ENCODE results near the gene NALF2. TPM values are rescaled to one million over a fixed set of nuclear protein-coding genes. Genes with fewer than 3 reads are reported as not detected.

The NALF2 gene
- total RNA-seq, 1 experiment from 2014 or later = 4.7 TPM

DNA sequence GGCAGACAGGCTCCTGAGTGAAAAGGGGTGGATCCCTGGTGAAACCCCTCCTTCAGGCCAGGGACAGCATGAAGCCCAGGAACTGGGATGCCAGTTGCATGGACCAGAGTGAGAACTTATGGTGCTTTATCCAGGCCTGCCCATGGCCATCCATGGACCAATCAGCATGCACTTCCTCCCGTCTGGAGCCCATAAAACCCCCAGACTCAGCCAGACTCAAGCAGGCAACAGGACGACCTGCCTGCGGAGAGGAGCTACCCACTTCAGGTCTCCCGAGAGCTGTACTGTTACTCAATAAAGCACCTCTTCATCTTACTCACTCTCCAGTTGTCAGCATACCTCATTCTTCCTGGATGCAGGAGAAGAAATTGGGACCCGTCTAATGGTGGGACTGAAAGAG lies 42.9 kb downstream of the NALF2 start:
- ChIA-PET POLR2A (interaction anchor here (0.6 kb wide), 1 partner anchor 16 kb away, joined by 6 read pairs; no protein-coding TSS in a partner anchor), CTCF (interaction anchor here (0.6 to 2.3 kb wide), 3 partner anchors 104 to 720 kb away, joined by 3 to 9 read pairs (median 3); no protein-coding TSS in a partner anchor)
- Mint-ChIP-seq H3K27ac (ENCODE audit: low read depth, unreplicated experiment) (no peak overlapping the region), H3K36me3 (ENCODE audit: insufficient read depth, unreplicated experiment) (no peaks in the 10 kb centered on the region), H3K9me3 (ENCODE audit: unreplicated experiment) (peaks cover 25% of the 10 kb centered on the region), H3K27me3 (ENCODE audit: insufficient read depth, unreplicated experiment) (peaks cover 32% of the 10 kb centered on the region), H3K4me3 (ENCODE audit: unreplicated experiment) (no peak overlapping the region), H3K4me1 (ENCODE audit: insufficient read depth, unreplicated experiment) (no peaks in the 10 kb centered on the region)
- intact Hi-C loops (cut with micrococcal nuclease) = no loop called here
- TF ChIP-seq, protein P1, sequence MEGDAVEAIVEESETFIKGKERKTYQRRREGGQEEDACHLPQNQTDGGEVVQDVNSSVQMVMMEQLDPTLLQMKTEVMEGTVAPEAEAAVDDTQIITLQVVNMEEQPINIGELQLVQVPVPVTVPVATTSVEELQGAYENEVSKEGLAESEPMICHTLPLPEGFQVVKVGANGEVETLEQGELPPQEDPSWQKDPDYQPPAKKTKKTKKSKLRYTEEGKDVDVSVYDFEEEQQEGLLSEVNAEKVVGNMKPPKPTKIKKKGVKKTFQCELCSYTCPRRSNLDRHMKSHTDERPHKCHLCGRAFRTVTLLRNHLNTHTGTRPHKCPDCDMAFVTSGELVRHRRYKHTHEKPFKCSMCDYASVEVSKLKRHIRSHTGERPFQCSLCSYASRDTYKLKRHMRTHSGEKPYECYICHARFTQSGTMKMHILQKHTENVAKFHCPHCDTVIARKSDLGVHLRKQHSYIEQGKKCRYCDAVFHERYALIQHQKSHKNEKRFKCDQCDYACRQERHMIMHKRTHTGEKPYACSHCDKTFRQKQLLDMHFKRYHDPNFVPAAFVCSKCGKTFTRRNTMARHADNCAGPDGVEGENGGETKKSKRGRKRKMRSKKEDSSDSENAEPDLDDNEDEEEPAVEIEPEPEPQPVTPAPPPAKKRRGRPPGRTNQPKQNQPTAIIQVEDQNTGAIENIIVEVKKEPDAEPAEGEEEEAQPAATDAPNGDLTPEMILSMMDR (IDR thresholded peaks at IDR 0.05; ENCODE audit: unreplicated experiment) = no peak
- no peak for DNase-seq (ENCODE audit: unreplicated experiment)
- BruUV-seq (replicated peaks) = no TSS peak

DNA sequence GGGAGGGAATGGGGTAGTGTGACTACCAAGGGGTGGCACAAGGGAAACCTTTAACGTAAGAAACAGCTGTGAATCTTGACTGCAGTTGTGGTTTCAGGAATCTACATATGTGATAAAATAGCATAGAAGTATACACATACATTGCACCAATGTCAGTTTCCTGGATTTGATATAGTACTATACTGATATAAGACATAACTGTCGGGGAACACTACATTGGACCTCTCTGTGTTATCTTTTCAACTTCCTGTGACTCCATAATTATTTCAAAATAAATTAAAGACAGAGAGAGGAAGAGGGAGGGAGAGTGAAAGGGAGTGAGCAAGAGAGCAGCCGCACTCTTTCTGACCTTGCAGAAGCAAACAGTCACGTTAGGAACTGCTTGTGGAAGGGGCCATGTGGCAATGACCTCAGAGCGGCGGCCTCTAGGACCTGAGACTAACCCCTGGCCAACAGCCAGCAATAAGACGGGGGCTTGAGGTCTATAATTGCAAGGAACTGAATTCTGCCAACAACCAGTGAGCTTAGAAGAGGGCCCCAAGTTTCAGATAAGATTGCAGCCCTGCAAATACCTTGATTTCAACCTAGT lies 47.4 kb downstream of the NALF2 start:
- ChIA-PET CTCF (interaction anchor here (0.6 to 1.3 kb wide), 4 partner anchors 14 to 479 kb away, joined by 3 to 4 read pairs (median 3); no protein-coding TSS in a partner anchor), POLR2A (no interaction called here)
- Mint-ChIP-seq H3K4me3 (ENCODE audit: unreplicated experiment) (no peak overlapping the region), H3K9me3 (ENCODE audit: unreplicated experiment) (peaks cover 11% of the 10 kb centered on the region), H3K27ac (ENCODE audit: low read depth, unreplicated experiment) (no peak overlapping the region), H3K36me3 (ENCODE audit: insufficient read depth, unreplicated experiment) (no peaks in the 10 kb centered on the region), H3K4me1 (ENCODE audit: insufficient read depth, unreplicated experiment) (peaks cover 5% of the 10 kb centered on the region), H3K27me3 (ENCODE audit: insufficient read depth, unreplicated experiment) (peaks cover 50% of the 10 kb centered on the region)
- TF ChIP-seq, protein P1 (IDR thresholded peaks at IDR 0.05; ENCODE audit: unreplicated experiment) = no peak
- DNase-seq (ENCODE audit: unreplicated experiment) = no peak
- BruUV-seq (replicated peaks) = no TSS peak
- intact Hi-C loops (cut with micrococcal nuclease) = no loop called here

DNA sequence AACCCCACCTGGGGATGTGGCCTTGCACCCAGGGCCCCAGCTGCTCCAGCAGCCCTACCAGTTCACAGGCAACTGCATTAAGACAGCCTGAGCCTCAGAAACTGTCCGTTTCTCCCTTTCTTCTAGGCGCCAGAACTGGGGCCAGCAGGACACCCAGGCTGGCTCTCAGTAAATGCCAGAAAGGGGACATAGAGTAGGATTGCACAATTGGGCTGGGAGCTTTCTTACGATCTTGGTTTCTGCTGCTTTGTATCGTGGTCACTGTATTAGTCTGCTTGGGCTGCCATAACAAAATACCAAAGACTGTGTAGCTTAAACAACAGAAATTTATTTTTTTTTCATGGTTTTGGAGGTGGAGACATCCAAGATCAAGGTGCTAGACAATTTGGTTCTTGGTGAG lies 48.4 kb downstream of the NALF2 start:
- Mint-ChIP-seq H3K27ac (ENCODE audit: low read depth, unreplicated experiment) (no peak overlapping the region), H3K9me3 (ENCODE audit: unreplicated experiment) (peaks cover 11% of the 10 kb centered on the region), H3K36me3 (ENCODE audit: insufficient read depth, unreplicated experiment) (no peaks in the 10 kb centered on the region), H3K4me1 (ENCODE audit: insufficient read depth, unreplicated experiment) (peaks cover 5% of the 10 kb centered on the region), H3K4me3 (ENCODE audit: unreplicated experiment) (no peak overlapping the region), H3K27me3 (ENCODE audit: insufficient read depth, unreplicated experiment) (peaks cover 60% of the 10 kb centered on the region)
- TF ChIP-seq, protein P1 (IDR thresholded peaks at IDR 0.05; ENCODE audit: unreplicated experiment) = no peak
- no peak for DNase-seq (ENCODE audit: unreplicated experiment)
- CTCF ChIA-PET = interaction anchor here (0.5 to 1.4 kb wide), 5 partner anchors 28 to 687 kb away, joined by 3 to 5 read pairs (median 3); no protein-coding TSS in a partner anchor
- POLR2A ChIA-PET = interaction anchor here (0.7 kb wide), 1 partner anchor 10 kb away, joined by 3 read pairs; no protein-coding TSS in a partner anchor
- BruUV-seq (replicated peaks) = no TSS peak
- intact Hi-C loops (cut with micrococcal nuclease) = no loop called here

Other genes starting within 250 kb of the NALF2 start
- gene EDA, start 111.8 kb downstream of the NALF2 start, total RNA-seq (2022) = 1.1 and 1.3 TPM in 2 replicates